Measurements from ENCODE around the gene PNPLA6. TPM values are rescaled to one million over a fixed set of nuclear protein-coding genes. Genes with fewer than 3 reads are reported as not detected.
A peak's percentile ranks its signal among the peaks of the same experiment; 100 is the strongest.

The PNPLA6 gene
- total and polyA plus RNA-seq, 9 of the 15 experiments (the other 6 are each of a cell fraction or from before 2014, with no cell fraction given) = 0.07 to 30.2 (median 8.3) TPM

DNA sequence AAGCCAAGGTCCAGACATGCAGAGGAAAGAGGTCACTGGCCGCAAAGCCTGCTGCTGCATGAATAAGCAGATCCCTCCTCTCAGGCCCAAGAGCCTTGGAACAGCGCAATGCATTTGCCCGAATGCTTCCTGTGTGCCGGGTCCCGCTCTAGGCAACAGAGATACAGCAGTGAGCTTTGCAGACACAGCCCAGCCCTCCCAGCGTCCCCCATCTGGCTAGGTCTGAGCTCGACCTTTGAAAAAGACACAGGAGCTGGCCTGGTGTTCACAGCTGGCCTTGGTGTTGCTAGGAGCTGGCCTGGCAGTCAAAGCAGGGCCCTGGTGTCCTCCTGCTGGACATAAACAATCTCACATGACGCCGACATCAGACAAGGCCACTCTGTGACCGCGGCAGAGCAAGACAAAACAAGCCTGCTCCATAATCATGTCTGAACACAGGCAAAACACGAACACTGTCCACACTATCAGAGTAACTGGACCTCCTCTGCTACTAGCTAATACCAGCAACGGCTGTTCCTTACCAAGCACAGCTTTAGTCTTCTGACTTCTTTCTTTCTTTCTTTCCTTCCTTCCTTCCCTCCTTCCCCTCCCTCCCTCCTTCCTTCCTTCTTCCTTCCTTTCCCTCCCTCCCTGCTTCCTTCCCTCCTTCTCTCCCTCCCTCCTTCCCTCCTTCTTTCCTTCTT, 41.0 kb upstream of the PNPLA6 start:
- Histone ChIP-seq H3K4me2 (ENCODE audit: insufficient read depth, low read length) (peak overlapping the region; percentile 82), H3K79me2 (ENCODE audit: control insufficient read depth, insufficient read depth, low read length) (no peaks in the 10 kb centered on the region), H3K9me3 (replicated peaks; ENCODE audit: control insufficient read depth, insufficient read depth, low read depth, low read length) (no peaks in the 10 kb centered on the region; the same call in 1 of the 2 replicates), H3K9ac (ENCODE audit: insufficient read depth in 1 of 2, low read depth in 2 of 2, low read length in 2 of 2) (peak overlapping the region; percentile 47 to 80), H3K27me3 (ENCODE audit: control insufficient read depth in 2 of 2, insufficient read depth in 2 of 2, low read length in 2 of 2) (no peaks in the 10 kb centered on the region), H3K4me1 (replicated peaks in 1 of 2; ENCODE audit: control insufficient read depth in 2 of 2, insufficient read depth in 2 of 2, low read length in 2 of 2) (peaks cover 10 to 11% of the 10 kb centered on the region in 2 experiments), H3K4me3 (no peak overlapping the region), H3K9me1 (ENCODE audit: control insufficient read depth, insufficient read depth, low read length) (no peaks in the 10 kb centered on the region), H4K20me1 (replicated peaks; ENCODE audit: control insufficient read depth, insufficient read depth, low read length) (no peaks in the 10 kb centered on the region), H3K27ac (ENCODE audit: extremely low read depth, low read depth, low read length) (peak overlapping the region; percentile 81), H2AFZ (ENCODE audit: low read depth, low read length) (peak overlapping the region; percentile 100), H3K36me3 (ENCODE audit: control insufficient read depth, insufficient read depth, low read length) (no peaks in the 10 kb centered on the region)
- ChIA-PET CTCF (ENCODE audit: low intra/inter-chr PET ratio) (interaction anchor here (0.6 kb wide), 1 partner anchor 32 kb away, joined by 5 read pairs; no protein-coding TSS in a partner anchor), POLR2A (interaction anchor here (0.6 to 1.0 kb wide), 3 partner anchors 11 to 1037 kb away, joined by 3 to 4 read pairs (median 3); partner anchors contain the start of gene MCOLN1)
- 14% methylated on average over 10 of the region's 13 CpGs for WGBS (ENCODE audit: insufficient coverage, low coverage, missing lambda C conversion rate)
- intact Hi-C loops (cut with micrococcal nuclease) (no loop called here), in situ Hi-C loops (cut with MboI) (no loop called here)
- FAIRE-seq (peak; percentile 87), ATAC-seq (peak; percentile 92), DNase-seq (ENCODE audit: extremely low read depth in 1 of 4, low spot score in 3 of 4) (peak; percentile 40 to 73 (median 58))
- BruUV-seq (replicated peaks) = no TSS peak
- TF ChIP-seq, protein P1, sequence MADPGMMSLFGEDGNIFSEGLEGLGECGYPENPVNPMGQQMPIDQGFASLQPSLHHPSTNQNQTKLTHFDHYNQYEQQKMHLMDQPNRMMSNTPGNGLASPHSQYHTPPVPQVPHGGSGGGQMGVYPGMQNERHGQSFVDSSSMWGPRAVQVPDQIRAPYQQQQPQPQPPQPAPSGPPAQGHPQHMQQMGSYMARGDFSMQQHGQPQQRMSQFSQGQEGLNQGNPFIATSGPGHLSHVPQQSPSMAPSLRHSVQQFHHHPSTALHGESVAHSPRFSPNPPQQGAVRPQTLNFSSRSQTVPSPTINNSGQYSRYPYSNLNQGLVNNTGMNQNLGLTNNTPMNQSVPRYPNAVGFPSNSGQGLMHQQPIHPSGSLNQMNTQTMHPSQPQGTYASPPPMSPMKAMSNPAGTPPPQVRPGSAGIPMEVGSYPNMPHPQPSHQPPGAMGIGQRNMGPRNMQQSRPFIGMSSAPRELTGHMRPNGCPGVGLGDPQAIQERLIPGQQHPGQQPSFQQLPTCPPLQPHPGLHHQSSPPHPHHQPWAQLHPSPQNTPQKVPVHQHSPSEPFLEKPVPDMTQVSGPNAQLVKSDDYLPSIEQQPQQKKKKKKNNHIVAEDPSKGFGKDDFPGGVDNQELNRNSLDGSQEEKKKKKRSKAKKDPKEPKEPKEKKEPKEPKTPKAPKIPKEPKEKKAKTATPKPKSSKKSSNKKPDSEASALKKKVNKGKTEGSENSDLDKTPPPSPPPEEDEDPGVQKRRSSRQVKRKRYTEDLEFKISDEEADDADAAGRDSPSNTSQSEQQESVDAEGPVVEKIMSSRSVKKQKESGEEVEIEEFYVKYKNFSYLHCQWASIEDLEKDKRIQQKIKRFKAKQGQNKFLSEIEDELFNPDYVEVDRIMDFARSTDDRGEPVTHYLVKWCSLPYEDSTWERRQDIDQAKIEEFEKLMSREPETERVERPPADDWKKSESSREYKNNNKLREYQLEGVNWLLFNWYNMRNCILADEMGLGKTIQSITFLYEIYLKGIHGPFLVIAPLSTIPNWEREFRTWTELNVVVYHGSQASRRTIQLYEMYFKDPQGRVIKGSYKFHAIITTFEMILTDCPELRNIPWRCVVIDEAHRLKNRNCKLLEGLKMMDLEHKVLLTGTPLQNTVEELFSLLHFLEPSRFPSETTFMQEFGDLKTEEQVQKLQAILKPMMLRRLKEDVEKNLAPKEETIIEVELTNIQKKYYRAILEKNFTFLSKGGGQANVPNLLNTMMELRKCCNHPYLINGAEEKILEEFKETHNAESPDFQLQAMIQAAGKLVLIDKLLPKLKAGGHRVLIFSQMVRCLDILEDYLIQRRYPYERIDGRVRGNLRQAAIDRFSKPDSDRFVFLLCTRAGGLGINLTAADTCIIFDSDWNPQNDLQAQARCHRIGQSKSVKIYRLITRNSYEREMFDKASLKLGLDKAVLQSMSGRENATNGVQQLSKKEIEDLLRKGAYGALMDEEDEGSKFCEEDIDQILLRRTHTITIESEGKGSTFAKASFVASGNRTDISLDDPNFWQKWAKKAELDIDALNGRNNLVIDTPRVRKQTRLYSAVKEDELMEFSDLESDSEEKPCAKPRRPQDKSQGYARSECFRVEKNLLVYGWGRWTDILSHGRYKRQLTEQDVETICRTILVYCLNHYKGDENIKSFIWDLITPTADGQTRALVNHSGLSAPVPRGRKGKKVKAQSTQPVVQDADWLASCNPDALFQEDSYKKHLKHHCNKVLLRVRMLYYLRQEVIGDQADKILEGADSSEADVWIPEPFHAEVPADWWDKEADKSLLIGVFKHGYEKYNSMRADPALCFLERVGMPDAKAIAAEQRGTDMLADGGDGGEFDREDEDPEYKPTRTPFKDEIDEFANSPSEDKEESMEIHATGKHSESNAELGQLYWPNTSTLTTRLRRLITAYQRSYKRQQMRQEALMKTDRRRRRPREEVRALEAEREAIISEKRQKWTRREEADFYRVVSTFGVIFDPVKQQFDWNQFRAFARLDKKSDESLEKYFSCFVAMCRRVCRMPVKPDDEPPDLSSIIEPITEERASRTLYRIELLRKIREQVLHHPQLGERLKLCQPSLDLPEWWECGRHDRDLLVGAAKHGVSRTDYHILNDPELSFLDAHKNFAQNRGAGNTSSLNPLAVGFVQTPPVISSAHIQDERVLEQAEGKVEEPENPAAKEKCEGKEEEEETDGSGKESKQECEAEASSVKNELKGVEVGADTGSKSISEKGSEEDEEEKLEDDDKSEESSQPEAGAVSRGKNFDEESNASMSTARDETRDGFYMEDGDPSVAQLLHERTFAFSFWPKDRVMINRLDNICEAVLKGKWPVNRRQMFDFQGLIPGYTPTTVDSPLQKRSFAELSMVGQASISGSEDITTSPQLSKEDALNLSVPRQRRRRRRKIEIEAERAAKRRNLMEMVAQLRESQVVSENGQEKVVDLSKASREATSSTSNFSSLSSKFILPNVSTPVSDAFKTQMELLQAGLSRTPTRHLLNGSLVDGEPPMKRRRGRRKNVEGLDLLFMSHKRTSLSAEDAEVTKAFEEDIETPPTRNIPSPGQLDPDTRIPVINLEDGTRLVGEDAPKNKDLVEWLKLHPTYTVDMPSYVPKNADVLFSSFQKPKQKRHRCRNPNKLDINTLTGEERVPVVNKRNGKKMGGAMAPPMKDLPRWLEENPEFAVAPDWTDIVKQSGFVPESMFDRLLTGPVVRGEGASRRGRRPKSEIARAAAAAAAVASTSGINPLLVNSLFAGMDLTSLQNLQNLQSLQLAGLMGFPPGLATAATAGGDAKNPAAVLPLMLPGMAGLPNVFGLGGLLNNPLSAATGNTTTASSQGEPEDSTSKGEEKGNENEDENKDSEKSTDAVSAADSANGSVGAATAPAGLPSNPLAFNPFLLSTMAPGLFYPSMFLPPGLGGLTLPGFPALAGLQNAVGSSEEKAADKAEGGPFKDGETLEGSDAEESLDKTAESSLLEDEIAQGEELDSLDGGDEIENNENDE (IDR thresholded peaks at IDR 0.05; ENCODE audit: low read depth, low read length) = no peak
- no peak for TF ChIP-seq NELFE (IDR thresholded peaks at IDR 0.05; ENCODE audit: insufficient read depth, insufficient read length)
- TF ChIP-seq ZNF830 (CRISPR knock-in tag; IDR thresholded peaks at IDR 0.05) = no peak
- TF ChIP-seq, protein P2, sequence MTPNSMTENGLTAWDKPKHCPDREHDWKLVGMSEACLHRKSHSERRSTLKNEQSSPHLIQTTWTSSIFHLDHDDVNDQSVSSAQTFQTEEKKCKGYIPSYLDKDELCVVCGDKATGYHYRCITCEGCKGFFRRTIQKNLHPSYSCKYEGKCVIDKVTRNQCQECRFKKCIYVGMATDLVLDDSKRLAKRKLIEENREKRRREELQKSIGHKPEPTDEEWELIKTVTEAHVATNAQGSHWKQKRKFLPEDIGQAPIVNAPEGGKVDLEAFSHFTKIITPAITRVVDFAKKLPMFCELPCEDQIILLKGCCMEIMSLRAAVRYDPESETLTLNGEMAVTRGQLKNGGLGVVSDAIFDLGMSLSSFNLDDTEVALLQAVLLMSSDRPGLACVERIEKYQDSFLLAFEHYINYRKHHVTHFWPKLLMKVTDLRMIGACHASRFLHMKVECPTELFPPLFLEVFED (CRISPR knock-in tag; conservative IDR thresholded peaks at IDR 0.05) = peak; percentile 95
- TF ChIP-seq ESRRA (IDR thresholded peaks at IDR 0.05; ENCODE audit: borderline replicate concordance, low read depth) = peak; percentile 29; the same call in 1 of the 2 replicates
- TF ChIP-seq SPI1 (IDR thresholded peaks at IDR 0.05; ENCODE audit: borderline replicate concordance, low read depth, low read length) = no peak
- no peak for TF ChIP-seq ZNF146 (CRISPR knock-in tag; IDR thresholded peaks at IDR 0.05; ENCODE audit: unreplicated experiment)
